Stomach (tissue), 9 donors: Measurements from ENCODE around the gene TMEM138. TPM values are rescaled to one million over a fixed set of nuclear protein-coding genes. Genes with fewer than 3 reads are reported as not detected.

ENCODE experiments used
- DNase-seq, 2 donors: peaks; one replicate each; pipeline versions ENCODE4 v3.0.0 to v3.0.0-alpha.2; 2013 to 2019
- H3K27ac ChIP-seq, 5 donors: fragments of 200-600 bp in 4 of 5; sonication (generic) in 4 of 5; one replicate each; pipeline ENCODE4 v1.5.1; 2013 to 2019; ENCODE audit warnings: mild to moderate bottlenecking in 1 of 5, moderate library complexity in 1 of 5
- H3K27me3 ChIP-seq, 3 donors: fragments of 200-600 bp; sonication (generic); one replicate each; pipeline ENCODE4 v1.5.1; 2017 to 2019; ENCODE audit warnings: mixed run types in 1 of 3
- H3K36me3 ChIP-seq, 4 donors: fragments of 200-600 bp; sonication (generic); 1 replicate in 3 of 4; 2 replicates in 1 of 4; pipeline ENCODE4 v1.5.1; 2016 to 2019
- H3K4me1 ChIP-seq, 4 donors: fragments of 200-600 bp; sonication (generic); one replicate each; pipeline ENCODE4 v1.5.1; 2016 to 2019
- H3K4me3 ChIP-seq, 4 donors: fragments of 200-600 bp; sonication (generic) in 3 of 4; one replicate each; pipeline ENCODE4 v1.5.1; 2016 to 2019; ENCODE audit warnings: mild to moderate bottlenecking in 1 of 4
- H3K9me3 ChIP-seq, 4 donors: fragments of 200-600 bp; sonication (generic); one replicate each; pipeline ENCODE4 v1.5.1; 2016 to 2019
- EP300 ChIP-seq: sonication (generic); formaldehyde crosslinking; IDR thresholded peaks from one replicate; pipeline ENCODE4 v1.6.1; 2017; ENCODE audit warnings: antibody characterized with exemption
- POLR2A ChIP-seq, 4 donors: fragments of 450-650 bp; IDR thresholded peaks; one replicate each; pipeline ENCODE4 v1.6.1; 2016; ENCODE audit warnings: antibody characterized with exemption in 4 of 4, control low read depth in 2 of 4, mild to moderate bottlenecking in 1 of 4, moderate library complexity in 1 of 4
- POLR2AphosphoS5 ChIP-seq, 3 donors: sonication (generic); formaldehyde crosslinking; IDR thresholded peaks; one replicate each; pipeline ENCODE4 v1.6.1; 2016; ENCODE audit warnings: antibody characterized with exemption in 3 of 3
- WGBS, 5 donors: extraction: QIAGEN DNeasy Blood & Tissue Kit in 3 of 5; methylation state at CpG; one replicate each; pipeline versions ENCODE4 v1.1.5 to v1.1.7; 2013 to 2018; 5-methylcytosine and 5-hydroxymethylcytosine counted together
- intact Hi-C: fragments of 100-400 bp; cut with DNase I; formaldehyde crosslinking; loops from one replicate; pipeline ENCODE4 v1.15.1; 2023; ENCODE audit warnings: low total_unique reads
- polyA plus RNA-seq, 3 donors: library from polyadenylated mRNA; stranded (reverse); fragments of 200-250 nt; gene quantifications; one replicate each; pipeline ENCODE4 v1.2.3, GENCODE V29; 2013
- total RNA-seq, 5 donors: library from RNA; depleted of rRNA; stranded (reverse); fragments of >200 nt; gene quantifications; one replicate each; pipeline versions ENCODE4 v1.1.0 to v1.2.3, GENCODE V29; 2014 to 2016
- TF ChIP-seq, protein P1 (sequence below), 7 experiments: fragments of 450-650 bp in 4 of 7; fragments of 200-600 bp in 3 of 7; sonication (generic) in 3 of 7; IDR thresholded peaks; one replicate each; pipeline ENCODE4 v1.5.1; 2016 to 2019; ENCODE audit warnings: antibody characterized with exemption in 7 of 7, control low read depth in 2 of 7, mild to moderate bottlenecking in 1 of 7
- donor health status: healthy with polysubstance abuse.
- donor health status: Bipolar disorder and iron deficiency.
- donor health status: healthy.

Gene TMEM138
- total and polyA plus RNA-seq, 8 donors, result 12.2 to 190 (median 23.4) TPM

DNA sequence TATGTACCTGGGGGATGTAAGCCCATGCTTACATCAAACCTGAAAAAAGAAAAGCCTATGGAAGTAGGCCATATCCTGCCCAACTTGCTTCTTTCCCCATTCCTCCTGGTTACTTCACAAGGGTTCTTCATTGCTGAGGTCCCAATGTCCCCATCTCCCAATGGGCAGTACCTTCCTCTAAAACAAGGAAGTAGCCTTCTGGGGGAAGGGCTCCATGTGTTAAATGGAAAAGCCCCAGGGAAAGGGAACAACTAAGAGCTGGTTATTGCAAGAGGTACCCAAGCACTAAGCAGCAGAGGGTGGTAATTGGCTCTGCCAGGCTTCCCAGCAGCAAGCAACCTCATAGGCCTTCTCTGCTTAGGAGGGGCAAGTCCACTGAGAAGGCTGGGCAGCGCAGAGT, 41.5 kb downstream of the TMEM138 start:
- 98 to 100% (median 100%) methylated on average over 1 of the region's 1 CpG for WGBS, 5 donors
- Histone ChIP-seq H3K9me3 (no peaks in the 10 kb centered on the region), H3K36me3 (peaks cover 59 to 100% (median 90%) of the 10 kb centered on the region in 4 donors), H3K4me3 (no peak overlapping the region), H3K27ac (peak overlapping the region in 1 of 5 donors; percentile 0), H3K27me3 (no peaks in the 10 kb centered on the region), H3K4me1 (no peaks in the 10 kb centered on the region)
- no peak for DNase-seq
- TF ChIP-seq POLR2A (IDR thresholded peaks at IDR 0.05) (no peak), POLR2AphosphoS5 (IDR thresholded peaks at IDR 0.05) (no peak), EP300 (no peak)
- TF ChIP-seq, protein P1, sequence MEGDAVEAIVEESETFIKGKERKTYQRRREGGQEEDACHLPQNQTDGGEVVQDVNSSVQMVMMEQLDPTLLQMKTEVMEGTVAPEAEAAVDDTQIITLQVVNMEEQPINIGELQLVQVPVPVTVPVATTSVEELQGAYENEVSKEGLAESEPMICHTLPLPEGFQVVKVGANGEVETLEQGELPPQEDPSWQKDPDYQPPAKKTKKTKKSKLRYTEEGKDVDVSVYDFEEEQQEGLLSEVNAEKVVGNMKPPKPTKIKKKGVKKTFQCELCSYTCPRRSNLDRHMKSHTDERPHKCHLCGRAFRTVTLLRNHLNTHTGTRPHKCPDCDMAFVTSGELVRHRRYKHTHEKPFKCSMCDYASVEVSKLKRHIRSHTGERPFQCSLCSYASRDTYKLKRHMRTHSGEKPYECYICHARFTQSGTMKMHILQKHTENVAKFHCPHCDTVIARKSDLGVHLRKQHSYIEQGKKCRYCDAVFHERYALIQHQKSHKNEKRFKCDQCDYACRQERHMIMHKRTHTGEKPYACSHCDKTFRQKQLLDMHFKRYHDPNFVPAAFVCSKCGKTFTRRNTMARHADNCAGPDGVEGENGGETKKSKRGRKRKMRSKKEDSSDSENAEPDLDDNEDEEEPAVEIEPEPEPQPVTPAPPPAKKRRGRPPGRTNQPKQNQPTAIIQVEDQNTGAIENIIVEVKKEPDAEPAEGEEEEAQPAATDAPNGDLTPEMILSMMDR (IDR thresholded peaks at IDR 0.05), result no peak
- intact Hi-C loops, result no loop called here

DNA sequence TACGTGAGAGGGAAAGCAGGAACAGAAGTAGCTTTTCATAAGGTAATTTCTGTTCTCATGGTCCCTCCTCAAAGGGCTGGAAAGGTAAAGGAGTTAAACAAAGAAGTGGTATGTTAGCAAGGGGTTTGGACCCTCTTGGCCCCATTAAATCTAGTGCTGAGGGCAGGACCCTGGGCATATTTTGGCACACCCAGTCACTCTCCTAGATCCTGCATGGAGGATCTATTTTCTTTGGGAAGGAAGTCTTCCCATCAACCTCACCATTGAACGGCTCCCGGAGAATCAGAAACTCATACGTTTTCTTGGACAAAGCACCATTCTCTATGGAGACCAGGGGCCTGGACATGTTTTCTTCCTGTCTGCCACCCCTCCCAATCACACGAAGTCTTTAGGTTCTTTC, 41.9 kb downstream of the TMEM138 start:
- peaks cover 64 to 100% (median 90%) of the 10 kb centered on the region in 4 donors for H3K36me3 ChIP-seq
- no peaks in the 10 kb centered on the region for H3K4me1 ChIP-seq
- H3K27ac ChIP-seq, result peak overlapping the region in 1 of 5 donors; percentile 0
- WGBS, 5 donors, result 66 to 79% (median 73%) methylated on average over 5 of the region's 5 CpGs
- H3K9me3 ChIP-seq, result no peaks in the 10 kb centered on the region
- H3K27me3 ChIP-seq, result no peaks in the 10 kb centered on the region
- DNase-seq, result no peak
- intact Hi-C loops, result no loop called here
- H3K4me3 ChIP-seq, result no peak overlapping the region
- no peak for TF ChIP-seq EP300
- no peak for TF ChIP-seq POLR2AphosphoS5 (IDR thresholded peaks at IDR 0.05)
- TF ChIP-seq POLR2A (IDR thresholded peaks at IDR 0.05), result no peak
- TF ChIP-seq, protein P1 (IDR thresholded peaks at IDR 0.05), result no peak

GRCh38 chr11:61404641-61405040, 42.5 kb downstream of the TMEM138 start:
- Histone ChIP-seq H3K36me3 (peaks cover 69 to 100% (median 93%) of the 10 kb centered on the region in 4 donors), H3K4me3 (no peak overlapping the region), H3K27me3 (no peaks in the 10 kb centered on the region), H3K9me3 (no peaks in the 10 kb centered on the region), H3K4me1 (no peaks in the 10 kb centered on the region), H3K27ac (no peak overlapping the region)
- intact Hi-C loops, result no loop called here
- WGBS, 5 donors, result 76 to 87% (median 81%) methylated on average over 4 of the region's 4 CpGs
- no peak for DNase-seq
- TF ChIP-seq, protein P1 (IDR thresholded peaks at IDR 0.05), result no peak
- TF ChIP-seq POLR2A (IDR thresholded peaks at IDR 0.05) (no peak), EP300 (no peak), POLR2AphosphoS5 (IDR thresholded peaks at IDR 0.05) (no peak)

DNA sequence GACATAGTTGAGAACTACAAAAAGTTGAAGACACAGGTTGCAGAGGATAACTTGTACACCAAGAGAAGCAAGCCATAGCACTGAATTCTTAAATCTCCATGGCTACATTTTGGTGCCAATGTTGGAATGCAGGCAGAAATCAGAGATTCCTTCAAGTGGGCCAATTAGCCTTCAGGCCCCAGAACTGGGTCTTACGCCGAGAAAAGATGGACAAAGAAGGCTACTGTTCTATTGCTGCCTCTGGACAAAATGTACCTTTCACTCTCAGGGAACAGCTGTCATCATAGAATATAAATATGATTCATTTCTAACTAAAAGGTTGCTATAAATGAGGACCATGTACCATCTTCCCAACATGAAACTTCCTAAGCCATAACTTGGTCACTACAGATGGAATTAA, 43.9 kb downstream of the TMEM138 start:
- H3K4me3 ChIP-seq, result no peak overlapping the region
- no peak overlapping the region for H3K27ac ChIP-seq
- 86 to 98% (median 95%) methylated on average over 2 of the region's 2 CpGs for WGBS, 5 donors
- intact Hi-C loops, result no loop called here
- H3K36me3 ChIP-seq, result peaks cover 83 to 100% (median 96%) of the 10 kb centered on the region in 4 donors
- H3K9me3 ChIP-seq, result no peaks in the 10 kb centered on the region
- H3K4me1 ChIP-seq, result no peaks in the 10 kb centered on the region
- TF ChIP-seq EP300 (no peak), POLR2A (IDR thresholded peaks at IDR 0.05) (no peak), POLR2AphosphoS5 (IDR thresholded peaks at IDR 0.05) (no peak)
- TF ChIP-seq, protein P1 (IDR thresholded peaks at IDR 0.05), result no peak
- DNase-seq, result no peak
- H3K27me3 ChIP-seq, result no peaks in the 10 kb centered on the region
